ENCODE data around the gene ARL15.

ARL15 gene

DNA sequence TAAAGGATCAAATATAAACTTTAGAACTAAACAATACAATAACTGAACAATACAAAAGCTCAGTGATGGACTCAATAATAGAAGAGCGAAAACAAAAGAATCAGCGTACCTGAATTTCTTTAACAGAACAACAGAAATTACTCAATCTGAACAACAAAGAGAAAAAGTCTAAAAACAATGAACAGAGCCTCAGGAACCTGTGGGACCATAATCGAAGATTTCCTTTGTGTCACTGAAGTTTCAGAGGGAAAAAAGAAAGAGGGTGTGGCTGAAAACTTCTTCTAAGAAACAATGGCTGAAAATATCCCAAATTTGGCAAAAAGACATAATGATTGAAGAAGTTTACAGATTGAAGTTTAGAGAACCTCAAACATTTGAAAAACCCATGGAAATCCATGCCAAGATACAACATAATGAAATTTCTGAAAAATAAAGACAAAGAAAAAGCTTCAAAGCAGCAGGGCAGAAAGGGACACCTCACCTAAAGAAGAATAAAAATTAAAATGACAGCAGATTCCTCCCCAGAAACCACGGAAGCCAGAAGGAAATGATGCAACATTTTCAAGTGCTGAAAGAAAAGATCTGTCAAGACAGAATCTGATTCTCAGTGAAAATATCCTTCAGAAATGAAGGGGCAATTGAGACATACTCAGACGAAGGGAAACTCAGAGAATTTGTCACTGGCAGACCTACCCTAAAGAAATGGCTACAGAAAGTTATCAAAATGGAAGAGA is 288.8 kb downstream of the ARL15 start:
- peaks cover 6% of the 10 kb centered on the region for H3K36me3 Mint-ChIP-seq (ENCODE audit: low read depth)
- peaks cover 43% of the 10 kb centered on the region for H3K4me1 Mint-ChIP-seq
- no peak for DNase-seq
- peaks cover 4% of the 10 kb centered on the region for H3K9me3 Mint-ChIP-seq
- H3K27ac Mint-ChIP-seq, result no peak overlapping the region
- TF ChIP-seq, protein P1, sequence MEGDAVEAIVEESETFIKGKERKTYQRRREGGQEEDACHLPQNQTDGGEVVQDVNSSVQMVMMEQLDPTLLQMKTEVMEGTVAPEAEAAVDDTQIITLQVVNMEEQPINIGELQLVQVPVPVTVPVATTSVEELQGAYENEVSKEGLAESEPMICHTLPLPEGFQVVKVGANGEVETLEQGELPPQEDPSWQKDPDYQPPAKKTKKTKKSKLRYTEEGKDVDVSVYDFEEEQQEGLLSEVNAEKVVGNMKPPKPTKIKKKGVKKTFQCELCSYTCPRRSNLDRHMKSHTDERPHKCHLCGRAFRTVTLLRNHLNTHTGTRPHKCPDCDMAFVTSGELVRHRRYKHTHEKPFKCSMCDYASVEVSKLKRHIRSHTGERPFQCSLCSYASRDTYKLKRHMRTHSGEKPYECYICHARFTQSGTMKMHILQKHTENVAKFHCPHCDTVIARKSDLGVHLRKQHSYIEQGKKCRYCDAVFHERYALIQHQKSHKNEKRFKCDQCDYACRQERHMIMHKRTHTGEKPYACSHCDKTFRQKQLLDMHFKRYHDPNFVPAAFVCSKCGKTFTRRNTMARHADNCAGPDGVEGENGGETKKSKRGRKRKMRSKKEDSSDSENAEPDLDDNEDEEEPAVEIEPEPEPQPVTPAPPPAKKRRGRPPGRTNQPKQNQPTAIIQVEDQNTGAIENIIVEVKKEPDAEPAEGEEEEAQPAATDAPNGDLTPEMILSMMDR (IDR thresholded peaks at IDR 0.05), result no peak
- H3K4me3 Mint-ChIP-seq, result no peak overlapping the region
- no peaks in the 10 kb centered on the region for H3K27me3 Mint-ChIP-seq (ENCODE audit: low read depth, poor library complexity)

DNA sequence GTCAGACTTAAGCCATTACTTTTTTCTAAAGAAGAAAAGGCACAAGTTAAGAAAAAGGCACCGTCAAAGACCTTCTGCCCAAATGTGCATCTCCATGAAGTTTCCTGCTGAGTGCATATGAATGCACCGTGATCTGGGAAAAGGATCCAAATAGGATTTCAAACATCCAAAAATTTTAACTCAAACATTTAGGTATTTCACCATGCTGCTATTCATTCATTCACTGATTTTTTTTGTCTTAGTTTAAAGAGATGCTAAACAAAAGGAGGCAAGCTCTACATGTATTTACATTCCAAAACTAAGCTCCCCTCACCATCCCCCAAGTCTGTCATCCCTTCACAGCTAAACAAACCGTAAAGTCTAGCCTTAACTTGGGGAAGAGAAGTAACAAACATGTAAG is 291.9 kb downstream of the ARL15 start:
- peaks cover 30% of the 10 kb centered on the region for H3K36me3 Mint-ChIP-seq (ENCODE audit: low read depth)

DNA sequence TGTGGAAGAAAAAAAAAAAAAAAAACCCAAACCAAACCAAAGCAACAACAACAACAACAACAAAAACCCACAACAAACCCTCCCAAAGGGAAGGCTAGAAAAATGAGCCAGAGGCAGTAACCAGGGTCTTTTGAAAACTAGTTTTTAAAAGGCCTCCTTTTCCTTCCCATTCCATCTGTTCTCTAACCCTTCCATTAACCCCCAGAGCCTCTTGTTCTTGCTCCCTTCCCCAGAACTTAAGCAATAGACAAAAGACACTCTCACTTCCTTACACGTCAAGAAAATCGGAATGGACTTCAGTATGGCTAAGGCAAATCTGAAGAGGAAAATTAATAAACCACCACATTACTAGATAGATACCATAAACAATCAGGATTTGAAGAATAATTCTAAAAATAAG is 292.8 kb downstream of the ARL15 start:
- Mint-ChIP-seq H3K27ac (peak overlapping the region; percentile 94), H3K4me3 (peak overlapping the region; percentile 9), H3K27me3 (ENCODE audit: low read depth, poor library complexity) (peaks cover 2% of the 10 kb centered on the region), H3K9me3 (peaks cover 28% of the 10 kb centered on the region), H3K4me1 (peaks cover 51% of the 10 kb centered on the region), H3K36me3 (ENCODE audit: low read depth) (peaks cover 35% of the 10 kb centered on the region)
- TF ChIP-seq, protein P1 (IDR thresholded peaks at IDR 0.05), result no peak
- DNase-seq, result no peak

More for the DNA sequence above, 291.9 kb downstream of the ARL15 start:
- TF ChIP-seq, protein P1 (IDR thresholded peaks at IDR 0.05), result no peak
- peak overlapping the region; percentile 43 for H3K4me3 Mint-ChIP-seq
- peaks cover 2% of the 10 kb centered on the region for H3K27me3 Mint-ChIP-seq (ENCODE audit: low read depth, poor library complexity)
- H3K27ac Mint-ChIP-seq, result peak overlapping the region; percentile 60
- H3K4me1 Mint-ChIP-seq, result peaks cover 51% of the 10 kb centered on the region
- no peak for DNase-seq
- peaks cover 23% of the 10 kb centered on the region for H3K9me3 Mint-ChIP-seq

DNA sequence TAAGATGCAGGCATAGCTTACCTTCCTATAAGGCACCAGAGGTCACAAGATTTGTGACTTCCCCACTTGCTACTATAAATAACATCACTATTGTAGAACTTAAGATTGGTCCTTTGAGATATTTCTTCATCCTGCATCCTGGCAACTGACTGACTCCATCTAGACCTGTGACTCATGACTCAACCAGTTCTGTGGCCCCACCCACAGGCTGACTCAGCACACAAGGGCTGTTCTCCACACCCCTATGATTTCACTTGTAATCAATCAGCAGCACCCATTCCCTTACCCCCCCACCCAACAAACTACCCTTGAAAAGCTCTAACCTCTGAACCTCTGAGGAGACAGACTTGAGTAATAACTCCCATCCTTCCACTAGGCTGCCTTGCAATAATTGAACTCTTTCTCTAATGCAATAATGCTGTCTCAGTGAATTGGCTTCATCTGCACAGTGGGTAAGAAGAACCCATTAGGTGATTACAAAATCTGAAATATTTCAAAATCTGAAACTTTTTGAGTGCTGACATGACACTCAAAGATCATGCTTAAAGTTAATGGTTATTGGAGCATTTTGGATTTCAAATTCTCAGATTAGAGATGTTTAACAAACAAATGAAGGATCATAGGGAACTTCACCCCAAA is 296.7 kb downstream of the ARL15 start:
- Mint-ChIP-seq H3K9me3 (peaks cover 28% of the 10 kb centered on the region), H3K27me3 (ENCODE audit: low read depth, poor library complexity) (peaks cover 2% of the 10 kb centered on the region), H3K27ac (no peak overlapping the region), H3K4me3 (no peak overlapping the region), H3K4me1 (peaks cover 44% of the 10 kb centered on the region), H3K36me3 (ENCODE audit: low read depth) (peaks cover 36% of the 10 kb centered on the region)
- TF ChIP-seq, protein P1 (IDR thresholded peaks at IDR 0.05), result no peak
- no peak for DNase-seq

DNA sequence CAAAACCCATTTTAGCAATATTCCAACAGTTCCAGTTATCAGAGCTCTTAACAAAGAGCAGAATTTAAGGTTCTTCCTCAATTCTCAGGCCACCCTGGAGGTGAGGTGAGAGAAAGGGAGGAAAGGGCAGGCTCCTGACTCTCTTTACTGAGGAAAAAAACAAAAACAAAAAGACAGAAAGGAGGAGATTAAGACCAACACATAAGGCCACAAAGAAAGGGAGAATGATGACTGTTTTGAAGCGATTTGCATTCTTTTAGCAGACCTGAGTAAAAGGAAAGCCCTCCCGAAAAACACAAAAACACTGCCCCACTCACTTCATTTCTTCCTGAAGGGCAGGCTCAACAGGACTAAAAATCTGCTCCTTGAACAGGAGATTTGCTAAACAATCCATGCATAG is 300.5 kb downstream of the ARL15 start:
- H3K27ac Mint-ChIP-seq, result peak overlapping the region; percentile 89
- H3K9me3 Mint-ChIP-seq, result peaks cover 23% of the 10 kb centered on the region
- H3K4me3 Mint-ChIP-seq, result no peak overlapping the region
- H3K4me1 Mint-ChIP-seq, result peaks cover 26% of the 10 kb centered on the region
- TF ChIP-seq, protein P1 (IDR thresholded peaks at IDR 0.05), result no peak
- H3K36me3 Mint-ChIP-seq (ENCODE audit: low read depth), result peaks cover 25% of the 10 kb centered on the region
- no peak for DNase-seq
- peaks cover 5% of the 10 kb centered on the region for H3K27me3 Mint-ChIP-seq (ENCODE audit: low read depth, poor library complexity)

Measured in nephron progenitor cell (in vitro differentiated cells).